ENCODE measurements around the gene RAB29. TPM values are rescaled to one million over a fixed set of nuclear protein-coding genes. Genes with fewer than 3 reads are reported as not detected.

RAB29 gene
- total RNA-seq, 4 donors from 2014 or later = 9.7 to 15.4 (median 12.1) TPM

DNA sequence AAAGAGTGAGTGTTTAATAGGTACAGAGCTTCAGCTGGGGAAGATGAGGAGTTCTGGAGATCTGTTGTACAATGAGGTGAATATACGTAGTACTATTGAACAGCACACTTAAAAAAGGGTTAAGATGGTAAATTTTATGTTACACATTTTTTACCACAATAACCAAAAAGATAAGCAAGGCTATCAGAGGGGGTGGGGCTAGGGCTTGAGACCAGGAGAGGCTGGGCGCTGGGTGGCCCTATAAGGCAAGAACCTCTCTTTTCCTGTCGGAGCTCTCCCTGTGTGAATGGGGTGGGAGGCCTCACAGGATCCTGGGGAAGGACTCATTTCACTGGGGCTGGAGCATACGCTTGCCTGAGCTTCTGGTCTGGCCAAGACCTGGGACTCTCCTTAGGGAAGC is 28.7 kb upstream of the RAB29 start:
- no peak for DNase-seq (ENCODE audit: low spot score in 2 of 2)
- no peaks in the 10 kb centered on the region for H3K27me3 ChIP-seq
- no peak overlapping the region for H3K4me3 ChIP-seq
- peaks cover 17% of the 10 kb centered on the region for H3K4me1 ChIP-seq
- no peak overlapping the region for H3K27ac ChIP-seq
- TF ChIP-seq POLR2A (IDR thresholded peaks at IDR 0.05) = no peak
- TF ChIP-seq, protein P1, sequence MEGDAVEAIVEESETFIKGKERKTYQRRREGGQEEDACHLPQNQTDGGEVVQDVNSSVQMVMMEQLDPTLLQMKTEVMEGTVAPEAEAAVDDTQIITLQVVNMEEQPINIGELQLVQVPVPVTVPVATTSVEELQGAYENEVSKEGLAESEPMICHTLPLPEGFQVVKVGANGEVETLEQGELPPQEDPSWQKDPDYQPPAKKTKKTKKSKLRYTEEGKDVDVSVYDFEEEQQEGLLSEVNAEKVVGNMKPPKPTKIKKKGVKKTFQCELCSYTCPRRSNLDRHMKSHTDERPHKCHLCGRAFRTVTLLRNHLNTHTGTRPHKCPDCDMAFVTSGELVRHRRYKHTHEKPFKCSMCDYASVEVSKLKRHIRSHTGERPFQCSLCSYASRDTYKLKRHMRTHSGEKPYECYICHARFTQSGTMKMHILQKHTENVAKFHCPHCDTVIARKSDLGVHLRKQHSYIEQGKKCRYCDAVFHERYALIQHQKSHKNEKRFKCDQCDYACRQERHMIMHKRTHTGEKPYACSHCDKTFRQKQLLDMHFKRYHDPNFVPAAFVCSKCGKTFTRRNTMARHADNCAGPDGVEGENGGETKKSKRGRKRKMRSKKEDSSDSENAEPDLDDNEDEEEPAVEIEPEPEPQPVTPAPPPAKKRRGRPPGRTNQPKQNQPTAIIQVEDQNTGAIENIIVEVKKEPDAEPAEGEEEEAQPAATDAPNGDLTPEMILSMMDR (IDR thresholded peaks at IDR 0.05) = no peak
- no peak for TF ChIP-seq POLR2AphosphoS5 (IDR thresholded peaks at IDR 0.05)
- TF ChIP-seq EP300 (IDR thresholded peaks at IDR 0.05) = no peak
- no peaks in the 10 kb centered on the region for H3K9me3 ChIP-seq
- peaks cover 13% of the 10 kb centered on the region for H3K36me3 ChIP-seq
- WGBS = 69% methylated on average over 4 of the region's 4 CpGs

DNA sequence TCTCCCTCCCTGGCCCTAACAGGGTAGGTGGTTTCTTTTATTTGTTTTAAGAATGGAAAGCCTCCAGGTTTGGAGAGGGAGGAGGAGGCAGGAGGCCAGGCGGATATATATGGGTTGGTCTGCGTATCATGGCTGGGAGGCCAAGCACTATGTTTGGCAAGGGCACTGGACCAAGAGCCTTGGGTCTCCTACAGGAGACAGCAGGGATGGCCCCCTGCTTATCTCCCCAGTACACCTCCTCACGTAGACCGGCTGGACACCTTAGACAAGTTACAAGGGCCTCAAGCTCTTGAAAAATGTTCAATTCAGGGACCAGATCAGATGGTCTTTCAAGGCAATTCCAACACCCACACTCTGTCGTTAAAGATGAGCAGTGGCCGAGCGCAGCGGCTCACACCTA is 26.8 kb upstream of the RAB29 start:
- TF ChIP-seq, protein P1 (IDR thresholded peaks at IDR 0.05) = no peak
- TF ChIP-seq POLR2A (IDR thresholded peaks at IDR 0.05) (no peak), POLR2AphosphoS5 (IDR thresholded peaks at IDR 0.05) (no peak), EP300 (IDR thresholded peaks at IDR 0.05) (no peak)
- Histone ChIP-seq H3K4me3 (no peak overlapping the region), H3K9me3 (no peaks in the 10 kb centered on the region), H3K4me1 (peaks cover 20% of the 10 kb centered on the region), H3K27ac (no peak overlapping the region), H3K36me3 (peaks cover 29% of the 10 kb centered on the region), H3K27me3 (no peaks in the 10 kb centered on the region)
- 89% methylated on average over 8 of the region's 8 CpGs for WGBS
- no peak for DNase-seq (ENCODE audit: low spot score in 2 of 2)

DNA sequence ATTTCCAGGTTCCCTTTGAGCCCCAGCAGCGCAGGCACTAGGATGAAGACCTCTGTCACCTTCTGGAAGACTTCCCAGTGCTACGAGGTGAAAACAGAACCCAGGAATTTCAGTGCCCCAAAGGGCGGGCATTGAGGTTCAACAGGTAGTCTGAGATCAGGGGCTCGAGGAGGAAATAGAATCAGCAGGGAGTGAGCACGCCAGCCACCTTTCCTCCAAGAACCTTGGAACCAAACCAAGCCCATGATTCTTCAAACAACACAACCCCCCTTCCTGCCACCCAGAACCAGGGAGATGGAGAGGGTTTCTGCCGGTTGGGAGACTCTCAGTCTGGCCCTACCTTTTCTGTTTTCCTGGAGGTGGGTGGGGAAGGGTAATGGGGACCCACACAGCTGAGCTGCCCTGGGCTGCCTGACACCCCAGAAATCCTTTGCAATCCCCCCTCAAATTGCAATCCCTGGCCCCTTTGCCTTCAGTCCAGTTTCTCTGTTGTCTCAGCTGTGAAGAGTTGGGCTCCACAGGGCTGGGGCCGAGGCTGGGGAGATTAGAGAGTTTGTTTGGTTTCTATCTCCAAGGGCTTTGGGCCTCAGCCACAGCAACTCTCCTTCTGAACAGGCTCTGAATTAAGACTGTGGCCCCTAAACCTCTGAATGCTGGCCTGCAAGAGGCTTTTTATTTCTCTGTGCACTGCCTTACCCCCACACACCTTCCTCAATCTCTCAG is 25.9 kb upstream of the RAB29 start:
- TF ChIP-seq POLR2AphosphoS5 (IDR thresholded peaks at IDR 0.05) (no peak), POLR2A (IDR thresholded peaks at IDR 0.05) (no peak), EP300 (IDR thresholded peaks at IDR 0.05) (no peak)
- TF ChIP-seq, protein P1 (IDR thresholded peaks at IDR 0.05) = no peak
- Histone ChIP-seq H3K4me3 (no peak overlapping the region), H3K4me1 (peaks cover 20% of the 10 kb centered on the region), H3K9me3 (no peaks in the 10 kb centered on the region), H3K27me3 (no peaks in the 10 kb centered on the region), H3K27ac (no peak overlapping the region), H3K36me3 (peaks cover 38% of the 10 kb centered on the region)
- WGBS = 86% methylated on average over 7 of the region's 7 CpGs
- no peak for DNase-seq (ENCODE audit: low spot score in 2 of 2)

DNA sequence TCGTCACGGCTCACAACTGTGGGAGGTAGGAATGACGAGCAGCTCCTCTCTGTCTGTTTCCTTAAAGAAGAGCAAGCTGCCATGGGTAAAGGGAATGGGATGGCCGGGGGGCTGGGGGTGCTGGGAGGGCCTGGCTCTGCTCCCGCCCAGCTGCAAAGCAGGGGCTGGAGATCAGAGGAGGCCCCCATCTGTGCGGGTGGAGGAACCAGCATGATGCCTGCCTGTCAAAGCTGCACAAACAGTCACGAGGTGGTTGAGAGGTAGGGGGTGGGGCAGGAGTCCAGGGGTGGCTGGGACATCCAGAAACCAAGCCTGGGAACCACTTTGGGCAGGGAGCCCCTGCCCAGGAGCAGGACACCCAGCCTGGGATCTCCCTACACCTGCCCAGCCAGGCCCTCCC is 25.1 kb upstream of the RAB29 start:
- 78% methylated on average over 7 of the region's 7 CpGs for WGBS
- H3K9me3 ChIP-seq = no peaks in the 10 kb centered on the region
- TF ChIP-seq POLR2AphosphoS5 (IDR thresholded peaks at IDR 0.05) (no peak), EP300 (IDR thresholded peaks at IDR 0.05) (no peak), POLR2A (IDR thresholded peaks at IDR 0.05) (no peak)
- TF ChIP-seq, protein P1 (IDR thresholded peaks at IDR 0.05) = no peak
- DNase-seq (ENCODE audit: low spot score in 2 of 2) = no peak
- H3K27me3 ChIP-seq = no peaks in the 10 kb centered on the region
- H3K4me1 ChIP-seq = peaks cover 13% of the 10 kb centered on the region
- H3K27ac ChIP-seq = no peak overlapping the region
- peaks cover 45% of the 10 kb centered on the region for H3K36me3 ChIP-seq
- no peak overlapping the region for H3K4me3 ChIP-seq

DNA sequence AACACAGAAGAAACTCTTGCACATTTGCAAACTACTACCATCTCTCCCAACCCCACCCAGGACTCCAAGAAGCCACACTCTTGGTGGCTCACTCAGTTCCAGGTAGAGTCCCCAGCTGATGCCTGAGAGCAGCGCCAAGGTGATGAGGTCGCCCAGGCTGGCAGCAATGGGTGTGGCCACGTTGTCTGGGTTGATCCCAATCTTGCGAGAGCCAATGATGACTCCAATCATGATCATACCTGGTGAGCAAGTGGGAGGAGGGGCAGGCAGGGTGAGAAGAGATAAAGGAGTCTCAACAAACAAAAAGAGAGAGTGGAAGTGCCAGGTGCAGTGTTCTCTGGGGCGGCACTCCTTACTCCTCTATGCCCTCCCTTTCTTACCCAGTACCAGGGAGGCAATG is 23.3 kb upstream of the RAB29 start:
- no peak for DNase-seq (ENCODE audit: low spot score in 2 of 2)
- H3K9me3 ChIP-seq = no peaks in the 10 kb centered on the region
- no peak overlapping the region for H3K27ac ChIP-seq
- no peaks in the 10 kb centered on the region for H3K27me3 ChIP-seq
- TF ChIP-seq POLR2AphosphoS5 (IDR thresholded peaks at IDR 0.05) (no peak), POLR2A (IDR thresholded peaks at IDR 0.05) (no peak), EP300 (IDR thresholded peaks at IDR 0.05) (no peak)
- TF ChIP-seq, protein P1 (IDR thresholded peaks at IDR 0.05) = no peak
- no peak overlapping the region for H3K4me3 ChIP-seq
- WGBS = 66% methylated on average over 5 of the region's 5 CpGs
- peaks cover 4% of the 10 kb centered on the region for H3K4me1 ChIP-seq
- peaks cover 61% of the 10 kb centered on the region for H3K36me3 ChIP-seq

Data from suprapubic skin (tissue), 4 donors.